GM18511 (cell line): ENCODE results near the gene SPRYD3.
A peak's percentile ranks its signal among the peaks of the same experiment; 100 is the strongest.

Source experiments
- ATAC-seq: cut with Tn5 transposase; IDR thresholded peaks from one replicate; pipeline ENCODE4 v1.9.1; 2021; ENCODE audit warnings: mild to moderate bottlenecking, moderate library complexity; ENCODE audit not compliant: unreplicated experiment

The SPRYD3 gene

GRCh38 chr12:53053218-53054111 lies 25.7 kb downstream of the SPRYD3 start:
- ATAC-seq, result peak; percentile 18

DNA sequence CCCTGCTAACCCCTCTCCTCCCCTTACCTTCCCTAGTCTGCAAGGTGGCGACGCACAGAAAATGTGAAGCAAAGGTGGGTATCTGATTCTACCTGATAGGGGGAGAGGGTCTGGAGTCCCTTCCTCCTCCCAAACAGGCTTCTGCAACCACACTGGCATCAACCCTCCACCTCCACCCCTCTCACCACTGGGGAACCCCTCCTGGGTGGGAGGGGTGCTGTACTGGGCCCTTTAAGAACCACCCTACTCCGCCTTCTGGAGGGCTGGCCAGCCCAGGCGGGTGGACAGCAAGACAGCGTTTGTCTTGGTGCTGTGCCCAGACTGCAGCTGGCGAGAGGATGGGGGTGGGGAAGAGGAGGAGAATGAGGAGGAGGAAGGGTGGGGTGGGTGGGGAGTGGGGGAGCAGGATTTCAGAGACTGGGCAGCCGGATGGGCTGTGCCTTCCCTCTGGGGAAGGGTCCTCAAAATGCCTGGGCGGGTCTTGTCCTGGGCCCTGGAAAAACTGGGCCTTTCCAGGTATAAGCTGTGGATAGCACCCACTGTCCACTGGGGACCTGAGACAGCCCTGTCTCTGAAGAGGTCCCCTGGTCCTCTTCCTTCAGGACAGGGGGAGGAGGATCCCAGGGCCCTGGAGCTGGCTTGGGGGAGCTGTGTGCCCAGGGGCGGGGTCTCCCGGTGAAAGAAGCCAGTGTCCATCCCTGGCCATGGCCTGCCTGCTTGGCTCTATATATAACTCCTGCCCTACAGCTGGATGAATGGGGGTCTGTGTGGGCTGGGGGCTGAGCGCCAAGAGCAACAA lies 26.6 kb downstream of the SPRYD3 start:
- ATAC-seq, result no peak

DNA sequence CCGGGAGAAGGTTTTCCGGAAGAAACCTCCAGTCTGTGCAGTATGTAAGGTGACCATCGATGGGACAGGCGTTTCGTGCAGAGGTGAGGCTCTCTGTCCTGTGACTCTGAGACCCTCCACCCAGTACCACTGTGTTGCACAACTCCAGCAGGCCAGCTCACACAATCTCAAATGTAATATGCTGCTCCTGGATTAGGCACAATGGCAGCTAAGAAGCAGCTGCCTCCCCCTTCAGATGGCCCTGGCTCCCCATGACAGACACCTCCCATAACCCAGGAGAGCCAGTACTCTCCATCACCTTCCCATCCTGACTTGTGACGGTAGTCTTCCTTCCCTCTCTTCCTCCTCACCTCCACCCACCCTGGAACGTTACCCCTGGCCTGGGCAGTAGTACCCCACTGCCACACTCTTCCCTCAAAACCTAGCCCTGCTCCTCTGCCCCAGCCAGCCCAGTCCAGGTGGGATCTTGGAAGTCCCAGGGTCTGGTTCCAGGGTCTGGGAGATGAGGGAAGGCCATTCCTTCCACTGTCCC lies 27.2 kb downstream of the SPRYD3 start:
- ATAC-seq, result no peak

GRCh38 chr12:53051058-53051880 lies 27.9 kb downstream of the SPRYD3 start:
- ATAC-seq, result no peak

- no peak for ATAC-seq
These were observed 28.6 kb downstream of the SPRYD3 start for GRCh38 chr12:53050426-53051057.

DNA sequence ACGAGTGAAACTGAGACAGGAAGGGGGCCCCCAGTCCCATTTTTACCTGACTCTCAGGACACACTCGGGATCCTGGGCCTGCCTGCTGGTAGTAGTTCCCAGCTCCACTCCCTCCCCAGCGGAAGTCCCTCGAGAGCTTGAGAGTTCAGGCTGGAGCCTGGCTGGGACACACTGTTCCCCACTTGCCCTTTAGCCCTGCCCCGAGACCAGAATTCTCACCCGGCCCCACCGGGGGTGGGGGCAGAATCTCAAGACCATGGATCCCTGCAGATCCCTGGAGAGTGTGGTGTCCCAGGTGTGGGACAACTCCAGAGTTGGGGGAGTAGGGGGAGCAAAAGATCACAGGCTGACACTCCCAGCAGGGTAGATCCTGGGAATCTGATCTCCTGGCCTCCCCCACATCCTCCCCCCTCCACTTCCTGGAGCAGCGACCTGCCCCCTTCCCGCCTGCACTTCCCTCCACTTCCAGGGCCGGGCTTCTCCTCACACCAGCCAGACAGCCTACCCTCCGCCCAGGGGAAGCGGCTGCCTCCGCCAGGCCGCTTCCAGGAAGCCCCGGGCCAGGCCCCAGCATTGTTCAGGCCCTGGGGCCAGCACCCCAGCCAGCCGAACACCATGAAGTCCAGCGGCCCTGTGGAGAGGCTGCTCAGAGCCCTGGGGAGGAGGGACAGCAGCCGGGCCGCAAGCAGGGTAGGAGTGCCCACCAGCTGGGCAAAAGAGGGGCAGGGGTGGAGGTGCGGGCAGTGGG lies 29.4 kb downstream of the SPRYD3 start, which contains the start of gene TNS2:
TSS of gene TNS2 (plus strand) at position 495 of the 748 bp plus-strand sequence. CDS start at position 616, 121 bp downstream.
- ATAC-seq, result no peak

- ATAC-seq, result no peak
These were observed 30.3 kb downstream of the SPRYD3 start for GRCh38 chr12:53048780-53049401.

- ATAC-seq, result no peak
These were observed 31.0 kb downstream of the SPRYD3 start for GRCh38 chr12:53048033-53048779.

DNA sequence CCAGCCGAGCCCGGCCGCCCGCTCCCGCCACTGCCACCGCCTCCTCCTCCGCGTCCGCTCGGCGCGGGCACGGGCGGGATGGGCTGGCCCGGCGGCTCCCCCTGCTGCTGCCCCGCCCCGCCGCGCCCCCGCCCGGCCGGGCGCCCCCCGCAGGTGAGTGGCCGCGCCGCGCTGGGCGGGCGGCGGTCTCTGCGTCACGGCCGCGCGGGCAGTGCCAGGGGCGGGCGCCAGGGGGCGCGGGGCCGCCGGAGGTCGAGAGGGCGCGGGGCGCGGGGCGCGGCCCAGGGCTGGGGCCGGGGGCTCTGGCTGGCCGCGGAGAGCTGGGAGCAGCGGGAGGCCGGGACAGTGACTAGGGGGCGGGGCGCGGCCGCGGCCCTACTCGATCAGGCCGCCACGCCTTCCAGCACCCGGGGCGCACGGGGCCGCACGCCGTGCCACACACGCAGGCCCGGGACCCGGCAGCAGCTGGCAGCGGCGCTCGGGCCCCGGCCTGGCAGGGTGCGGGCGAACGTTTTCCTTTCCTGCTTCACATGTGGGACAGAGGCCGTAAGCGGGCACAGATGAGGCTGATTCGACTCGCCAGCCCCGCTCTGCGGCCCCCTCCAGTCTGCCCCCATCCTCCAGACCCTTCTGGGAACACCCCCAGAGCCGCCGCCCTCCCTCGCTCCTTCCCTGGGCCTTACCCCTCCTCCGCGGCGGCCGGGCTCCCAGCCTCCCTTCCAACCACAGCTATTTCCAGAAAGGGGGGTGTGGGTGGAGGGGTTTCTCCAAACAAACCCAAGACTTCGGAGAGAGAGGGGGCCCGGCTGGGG lies 31.8 kb downstream of the SPRYD3 start:
- ATAC-seq, result peak; percentile 70

- peak; percentile 32 for ATAC-seq
These were observed 32.5 kb downstream of the SPRYD3 start for GRCh38 chr12:53046655-53047220.

DNA sequence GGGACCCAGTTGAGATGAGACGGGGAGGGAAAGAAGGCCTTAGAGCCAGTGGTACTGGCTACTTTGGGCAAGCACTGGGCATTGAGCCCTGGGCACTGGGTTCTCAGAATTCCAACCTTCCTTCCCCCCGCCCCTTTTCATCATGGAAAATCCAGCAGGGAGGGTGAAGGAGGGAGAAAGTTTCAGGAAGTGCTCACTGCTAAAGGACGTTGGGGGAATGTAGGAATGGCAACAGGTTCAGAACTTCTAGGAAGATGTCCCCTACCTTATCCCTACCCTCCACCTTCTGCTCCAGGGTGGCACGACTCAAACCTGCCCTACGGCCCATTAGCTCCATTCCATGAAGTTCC lies 33.5 kb downstream of the SPRYD3 start:
- ATAC-seq, result no peak

DNA sequence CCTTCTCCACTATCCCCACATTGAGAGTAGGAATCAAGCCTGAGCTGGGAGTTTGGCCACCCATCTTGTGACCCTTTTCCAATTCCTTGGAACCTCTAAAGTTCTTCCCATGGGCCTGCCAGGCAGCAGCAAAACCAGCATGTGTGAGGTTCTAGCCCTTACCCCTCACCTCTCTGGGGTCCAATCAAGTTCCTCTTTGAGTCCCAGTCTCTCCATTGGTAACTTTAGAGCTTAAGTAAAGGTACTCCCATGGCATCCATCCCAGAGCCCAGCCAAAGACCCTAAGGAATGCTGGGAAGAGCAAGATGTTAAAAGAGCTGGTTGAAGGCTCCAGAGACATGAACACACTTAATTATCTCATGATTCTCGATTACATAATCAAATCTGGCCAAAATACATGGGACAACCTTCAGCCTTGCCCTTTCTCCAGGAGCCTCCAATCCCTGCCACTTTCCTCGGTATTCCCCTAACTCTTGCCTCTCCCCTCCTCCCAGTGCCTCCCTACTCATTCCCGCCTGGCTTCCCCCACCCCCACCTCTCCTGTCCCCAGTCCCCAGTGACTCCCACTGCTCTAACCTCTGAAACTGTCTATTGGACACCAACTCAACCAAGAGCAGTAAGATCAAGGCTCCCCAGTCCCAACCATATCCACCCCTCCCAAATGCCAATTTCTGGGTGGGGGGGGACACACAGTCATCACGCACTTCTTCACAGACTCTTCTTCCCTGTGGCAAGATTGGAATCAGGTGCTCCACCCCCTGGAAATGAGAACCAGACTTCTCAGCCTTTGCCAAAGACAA lies 34.1 kb downstream of the SPRYD3 start:
- ATAC-seq, result no peak

- no peak for ATAC-seq
These were observed 35.1 kb downstream of the SPRYD3 start for GRCh38 chr12:53044052-53044581.

DNA sequence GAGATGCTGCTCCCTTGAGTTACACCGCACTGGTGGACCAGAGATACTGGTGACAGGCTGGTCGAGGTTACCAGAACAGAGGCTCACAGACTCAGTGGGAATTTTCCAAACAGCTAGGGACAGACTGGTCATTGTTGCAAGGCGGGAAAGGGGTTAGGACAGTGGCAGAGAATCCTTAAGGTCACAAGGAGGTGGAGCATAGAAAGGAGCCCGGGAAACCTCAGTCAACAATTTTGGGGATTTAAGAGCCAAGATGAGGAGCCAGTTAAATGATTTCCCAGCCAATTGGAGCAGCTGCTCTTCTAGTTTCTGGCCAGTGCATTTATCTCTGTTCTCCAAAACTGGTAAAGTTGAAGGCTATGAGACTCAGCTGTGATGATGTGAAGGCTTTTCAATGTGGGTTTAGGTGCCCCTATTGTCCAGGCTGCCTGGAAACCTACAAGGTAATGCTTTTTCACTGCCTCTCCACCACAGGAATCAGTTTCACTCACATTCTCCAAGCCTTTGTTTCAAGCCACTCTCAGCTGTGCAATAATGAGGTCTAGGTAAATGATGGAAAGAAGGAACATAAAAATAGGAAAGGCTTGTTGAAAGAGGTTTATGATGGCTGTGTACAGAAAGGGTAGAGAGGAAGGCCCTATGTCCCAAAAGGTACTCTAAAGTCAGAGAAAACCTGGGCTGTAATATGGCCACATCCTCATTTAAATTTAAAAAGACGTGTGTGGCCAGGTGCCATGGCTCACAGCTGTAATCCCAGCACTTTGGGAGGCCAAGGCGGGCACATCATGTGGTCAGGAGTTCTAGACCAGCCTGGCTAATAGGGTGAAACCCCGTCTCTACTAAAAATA lies 36.4 kb downstream of the SPRYD3 start:
- ATAC-seq, result no peak

GRCh38 chr12:53039851-53040250 lies 39.3 kb downstream of the SPRYD3 start:
- no peak for ATAC-seq
